Measurements from ENCODE around the gene GABRG2. TPM values are rescaled to one million over a fixed set of nuclear protein-coding genes. Genes with fewer than 3 reads are reported as not detected.
"Not testable (repeated sequence)": the region's sequence is repeated elsewhere in the genome, so short reads cannot be mapped to it uniquely, and the experiment has no call there.

The GABRG2 gene
- not detected for polyA plus RNA-seq (2013)

DNA sequence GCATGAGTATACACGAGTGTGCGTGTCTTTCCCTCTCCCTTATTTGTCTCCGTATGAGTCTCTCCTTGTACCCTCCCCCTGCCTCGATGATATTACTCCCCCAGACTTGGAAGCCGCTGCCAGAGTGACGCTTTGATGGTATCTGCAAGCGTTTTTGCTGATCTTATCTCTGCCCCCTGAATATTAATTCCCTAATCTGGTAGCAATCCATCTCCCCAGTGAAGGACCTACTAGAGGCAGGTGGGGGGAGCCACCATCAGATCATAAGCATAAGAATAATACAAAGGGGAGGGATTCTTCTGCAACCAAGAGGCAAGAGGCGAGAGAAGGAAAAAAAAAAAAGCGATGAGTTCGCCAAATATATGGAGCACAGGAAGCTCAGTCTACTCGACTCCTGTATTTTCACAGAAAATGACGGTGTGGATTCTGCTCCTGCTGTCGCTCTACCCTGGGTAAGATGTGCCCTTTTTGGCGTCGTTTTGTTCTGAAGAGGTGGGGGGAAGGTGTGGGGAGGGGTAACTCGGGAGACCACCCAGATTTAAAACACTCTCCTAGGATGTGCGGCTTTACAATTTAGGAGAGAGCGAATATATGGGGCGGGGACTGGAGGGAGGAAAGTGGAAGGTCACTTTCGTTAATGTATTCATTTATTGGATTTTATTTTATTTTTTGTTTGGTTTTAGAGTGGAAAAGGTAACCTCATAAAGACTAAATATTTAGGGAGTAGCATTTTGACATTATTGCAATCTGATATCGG is at the start of gene GABRG2:
TSS of gene GABRG2 (plus strand) at position 119 of the 757 bp plus-strand sequence. CDS start at position 346, 227 bp downstream.
- Histone ChIP-seq H3K27ac (ENCODE audit: insufficient read depth in 1 of 2, low read depth in 1 of 2, low read length in 2 of 2, poor library complexity in 1 of 2, severe bottlenecking in 2 of 2) (no peak within 1 kb of the TSS), H3K4me3 (ENCODE audit: control insufficient read depth in 1 of 7, extremely low read depth in 1 of 7, insufficient read depth in 4 of 7, low read depth in 2 of 7, low read length in 6 of 7) (no peak within 1 kb of the TSS), H3K4me1 (ENCODE audit: control extremely low read depth in 1 of 4, control insufficient read depth in 4 of 4, insufficient read depth in 4 of 4, low read length in 3 of 4) (no peaks in the 10 kb centered on the region), H3K36me3 (ENCODE audit: control insufficient read depth in 4 of 4, insufficient read depth in 4 of 4, low read length in 3 of 4) (no peaks in the 10 kb centered on the region), H3K9me3 (ENCODE audit: control extremely low read depth in 1 of 5, control insufficient read depth in 4 of 5, insufficient read depth in 2 of 5, low read depth in 1 of 5, low read length in 4 of 5) (peaks cover 0 to 4% (median 2%) of the 10 kb centered on the region in 5 experiments), H3K27me3 (replicated peaks in 2 of 5; ENCODE audit: control insufficient read depth in 4 of 5, insufficient read depth in 5 of 5, low read length in 4 of 5) (peaks cover 0 to 28% (median 20%) of the 10 kb centered on the region in 5 experiments)
- CTCF ChIA-PET = no interaction called here
- WGBS (ENCODE audit: insufficient coverage) = 5% methylated on average over 13 of the region's 21 CpGs
- no peak for DNase-seq
- POLR2A ChIA-PET = no interaction called here

DNA sequence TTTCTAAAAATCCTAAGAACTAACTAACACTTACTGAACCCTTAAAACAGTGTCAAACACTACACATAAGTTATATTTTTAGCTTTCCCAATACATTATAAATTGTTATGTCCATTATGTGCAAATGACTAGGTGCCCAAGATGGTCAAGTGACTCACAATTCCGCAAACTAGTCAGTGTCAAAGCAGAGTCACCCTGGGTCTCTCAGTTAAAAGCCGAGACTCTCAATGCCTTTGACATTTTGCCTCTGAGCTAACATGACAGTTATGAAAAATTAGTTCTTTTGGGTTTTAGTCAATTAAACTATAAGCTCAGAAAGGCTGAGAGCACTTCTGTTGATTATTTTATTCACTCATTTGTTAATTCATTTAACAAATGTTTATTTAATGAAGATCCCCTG is 42.3 kb upstream of the GABRG2 start:
- DNase-seq = no peak
- Histone ChIP-seq H3K4me1 (ENCODE audit: control extremely low read depth in 1 of 4, control insufficient read depth in 4 of 4, insufficient read depth in 4 of 4, low read length in 3 of 4) (no peaks in the 10 kb centered on the region), H3K36me3 (ENCODE audit: control insufficient read depth in 4 of 4, insufficient read depth in 4 of 4, low read length in 3 of 4) (no peaks in the 10 kb centered on the region), H3K4me3 (ENCODE audit: control insufficient read depth in 1 of 7, extremely low read depth in 1 of 7, insufficient read depth in 4 of 7, low read depth in 2 of 7, low read length in 6 of 7) (no peak overlapping the region), H3K27me3 (replicated peaks in 2 of 5; ENCODE audit: control insufficient read depth in 4 of 5, insufficient read depth in 5 of 5, low read length in 4 of 5) (no peaks in the 10 kb centered on the region), H3K9me3 (ENCODE audit: control extremely low read depth in 1 of 5, control insufficient read depth in 4 of 5, insufficient read depth in 2 of 5, low read depth in 1 of 5, low read length in 4 of 5) (peaks cover 0 to 2% (median 0%) of the 10 kb centered on the region in 5 experiments), H3K27ac (ENCODE audit: insufficient read depth in 1 of 2, low read depth in 1 of 2, low read length in 2 of 2, poor library complexity in 1 of 2, severe bottlenecking in 2 of 2) (no peak overlapping the region)
- CTCF ChIA-PET = no interaction called here
- POLR2A ChIA-PET = no interaction called here
- no CpG with 5 or more reads among the region's 2 CpGs for WGBS (ENCODE audit: insufficient coverage)

DNA sequence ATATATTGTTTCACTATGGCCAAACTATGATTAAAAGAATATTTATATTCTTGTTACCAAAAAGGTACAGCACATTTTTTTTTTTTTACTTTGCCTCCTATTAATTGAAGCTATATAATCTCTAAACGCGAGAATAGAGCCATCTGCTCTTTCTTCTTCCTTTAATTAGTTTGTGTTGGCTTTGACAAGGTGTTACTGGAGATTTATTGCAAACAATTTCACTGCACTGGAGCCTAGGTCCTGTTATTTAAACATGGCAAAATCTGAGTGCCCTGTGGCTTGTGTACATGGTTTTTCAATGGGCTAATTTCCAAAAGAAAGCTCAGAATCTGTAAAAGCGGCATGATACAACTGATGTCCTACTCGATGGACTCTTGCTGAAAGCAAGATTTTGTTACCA is 40.8 kb upstream of the GABRG2 start:
- Histone ChIP-seq H3K4me3 (ENCODE audit: control insufficient read depth in 1 of 7, extremely low read depth in 1 of 7, insufficient read depth in 4 of 7, low read depth in 2 of 7, low read length in 6 of 7) (no peak overlapping the region), H3K27me3 (replicated peaks in 2 of 5; ENCODE audit: control insufficient read depth in 4 of 5, insufficient read depth in 5 of 5, low read length in 4 of 5) (no peaks in the 10 kb centered on the region), H3K9me3 (ENCODE audit: control extremely low read depth in 1 of 5, control insufficient read depth in 4 of 5, insufficient read depth in 2 of 5, low read depth in 1 of 5, low read length in 4 of 5) (no peaks in the 10 kb centered on the region), H3K36me3 (ENCODE audit: control insufficient read depth in 4 of 4, insufficient read depth in 4 of 4, low read length in 3 of 4) (no peaks in the 10 kb centered on the region), H3K4me1 (ENCODE audit: control extremely low read depth in 1 of 4, control insufficient read depth in 4 of 4, insufficient read depth in 4 of 4, low read length in 3 of 4) (no peaks in the 10 kb centered on the region), H3K27ac (ENCODE audit: insufficient read depth in 1 of 2, low read depth in 1 of 2, low read length in 2 of 2, poor library complexity in 1 of 2, severe bottlenecking in 2 of 2) (no peak overlapping the region)
- WGBS (ENCODE audit: insufficient coverage) = no CpG with 5 or more reads among the region's 4 CpGs
- no peak for DNase-seq
- POLR2A ChIA-PET = no interaction called here
- CTCF ChIA-PET = no interaction called here

DNA sequence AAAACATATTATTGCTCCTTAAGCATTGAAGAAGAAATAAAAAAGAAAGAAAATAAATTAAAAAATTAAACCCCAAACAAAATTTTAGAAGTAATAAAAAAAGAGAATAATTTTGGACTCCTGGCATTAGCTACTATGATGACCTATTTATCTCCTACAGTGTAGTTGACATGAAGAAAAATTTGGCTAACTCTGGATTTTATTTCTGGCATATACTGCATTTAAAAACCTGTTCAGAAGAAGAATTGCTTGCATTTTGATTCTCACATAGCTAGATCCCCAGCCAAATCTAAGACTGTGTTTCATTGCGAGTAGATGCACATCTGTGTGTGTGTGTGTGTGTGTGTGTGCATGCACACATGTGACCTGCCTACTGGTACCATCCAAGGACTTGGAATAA is 30.1 kb upstream of the GABRG2 start:
- Histone ChIP-seq H3K4me1 (ENCODE audit: control extremely low read depth in 1 of 4, control insufficient read depth in 4 of 4, insufficient read depth in 4 of 4, low read length in 3 of 4) (no peaks in the 10 kb centered on the region), H3K9me3 (ENCODE audit: control extremely low read depth in 1 of 5, control insufficient read depth in 4 of 5, insufficient read depth in 2 of 5, low read depth in 1 of 5, low read length in 4 of 5) (no peaks in the 10 kb centered on the region), H3K36me3 (ENCODE audit: control insufficient read depth in 4 of 4, insufficient read depth in 4 of 4, low read length in 3 of 4) (no peaks in the 10 kb centered on the region), H3K27me3 (replicated peaks in 2 of 5; ENCODE audit: control insufficient read depth in 4 of 5, insufficient read depth in 5 of 5, low read length in 4 of 5) (no peaks in the 10 kb centered on the region), H3K4me3 (ENCODE audit: control insufficient read depth in 1 of 7, extremely low read depth in 1 of 7, insufficient read depth in 4 of 7, low read depth in 2 of 7, low read length in 6 of 7) (no peak overlapping the region), H3K27ac (ENCODE audit: insufficient read depth in 1 of 2, low read depth in 1 of 2, low read length in 2 of 2, poor library complexity in 1 of 2, severe bottlenecking in 2 of 2) (no peak overlapping the region)
- 100% methylated on average over 1 of the region's 1 CpG for WGBS (ENCODE audit: insufficient coverage)
- DNase-seq = no peak
- CTCF ChIA-PET = no interaction called here
- POLR2A ChIA-PET = no interaction called here

DNA sequence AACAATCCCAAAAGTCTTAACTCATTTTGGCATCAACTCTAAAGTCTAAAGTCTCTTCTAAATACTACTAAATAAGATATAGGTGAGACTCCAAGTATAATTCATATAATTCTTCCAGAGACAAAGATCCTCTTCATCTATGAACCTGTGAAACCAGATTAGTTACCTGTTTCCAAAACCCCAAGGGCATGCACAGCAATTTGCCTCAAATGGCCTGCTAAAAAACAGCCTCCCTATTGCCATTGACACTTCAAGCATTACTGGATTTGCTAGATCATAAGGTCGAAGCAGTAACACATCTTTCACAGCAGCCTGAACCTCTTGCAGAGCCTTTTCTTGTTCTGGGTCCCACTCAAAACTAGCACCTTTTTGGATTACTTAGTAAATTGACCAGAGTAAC is 20.3 kb upstream of the GABRG2 start:
- H3K27me3 ChIP-seq (replicated peaks in 2 of 5; ENCODE audit: control insufficient read depth in 4 of 5, insufficient read depth in 5 of 5, low read length in 4 of 5) = no peaks in the 10 kb centered on the region
- no peaks in the 10 kb centered on the region for H3K9me3 ChIP-seq (ENCODE audit: control extremely low read depth in 1 of 5, control insufficient read depth in 4 of 5, insufficient read depth in 2 of 5, low read depth in 1 of 5, low read length in 4 of 5)
- DNase-seq = no peak
- no peak overlapping the region for H3K27ac ChIP-seq (ENCODE audit: insufficient read depth in 1 of 2, low read depth in 1 of 2, low read length in 2 of 2, poor library complexity in 1 of 2, severe bottlenecking in 2 of 2)
- H3K4me1 ChIP-seq (ENCODE audit: control extremely low read depth in 1 of 4, control insufficient read depth in 4 of 4, insufficient read depth in 4 of 4, low read length in 3 of 4) = no peaks in the 10 kb centered on the region
- 67% methylated on average over 1 of the region's 1 CpG for WGBS (ENCODE audit: insufficient coverage)
- POLR2A ChIA-PET = interaction anchor here (0.7 kb wide), 1 partner anchor 234 kb away, joined by 4 read pairs; no protein-coding TSS in a partner anchor
- CTCF ChIA-PET = no interaction called here
- H3K36me3 ChIP-seq (ENCODE audit: control insufficient read depth in 4 of 4, insufficient read depth in 4 of 4, low read length in 3 of 4) = no peaks in the 10 kb centered on the region
- H3K4me3 ChIP-seq (ENCODE audit: control insufficient read depth in 1 of 7, extremely low read depth in 1 of 7, insufficient read depth in 4 of 7, low read depth in 2 of 7, low read length in 6 of 7) = no peak overlapping the region

DNA sequence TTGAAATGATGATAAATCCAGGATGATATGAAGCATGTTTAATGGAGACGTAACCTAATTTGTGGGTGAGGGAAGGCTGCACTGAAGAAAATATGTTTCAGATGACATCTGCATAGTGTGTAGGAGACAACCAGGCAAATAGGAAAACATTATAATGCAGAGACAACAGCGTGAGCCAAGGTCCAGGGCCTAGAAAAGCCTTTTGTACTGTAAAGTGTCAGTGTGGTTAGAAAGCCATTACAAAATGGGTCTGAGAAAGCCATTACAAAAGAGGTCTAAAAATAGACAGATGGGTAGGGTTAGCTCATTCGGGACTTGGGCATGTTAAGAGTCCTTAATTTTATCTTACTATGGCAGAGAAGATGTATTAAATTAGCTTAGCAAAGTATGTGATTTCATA is 14.9 kb upstream of the GABRG2 start:
- no peaks in the 10 kb centered on the region for H3K36me3 ChIP-seq (ENCODE audit: control insufficient read depth in 4 of 4, insufficient read depth in 4 of 4, low read length in 3 of 4)
- ChIA-PET POLR2A (no interaction called here), CTCF (no interaction called here)
- no peak for DNase-seq
- H3K4me3 ChIP-seq (ENCODE audit: control insufficient read depth in 1 of 7, extremely low read depth in 1 of 7, insufficient read depth in 4 of 7, low read depth in 2 of 7, low read length in 6 of 7) = no peak overlapping the region
- no peaks in the 10 kb centered on the region for H3K9me3 ChIP-seq (ENCODE audit: control extremely low read depth in 1 of 5, control insufficient read depth in 4 of 5, insufficient read depth in 2 of 5, low read depth in 1 of 5, low read length in 4 of 5)
- H3K27ac ChIP-seq (ENCODE audit: insufficient read depth in 1 of 2, low read depth in 1 of 2, low read length in 2 of 2, poor library complexity in 1 of 2, severe bottlenecking in 2 of 2) = no peak overlapping the region
- no peaks in the 10 kb centered on the region for H3K27me3 ChIP-seq (replicated peaks in 2 of 5; ENCODE audit: control insufficient read depth in 4 of 5, insufficient read depth in 5 of 5, low read length in 4 of 5)
- 86% methylated on average over 2 of the region's 3 CpGs for WGBS (ENCODE audit: insufficient coverage)
- no peaks in the 10 kb centered on the region for H3K4me1 ChIP-seq (ENCODE audit: control extremely low read depth in 1 of 4, control insufficient read depth in 4 of 4, insufficient read depth in 4 of 4, low read length in 3 of 4)

- H3K27me3 ChIP-seq (replicated peaks in 2 of 5; ENCODE audit: control insufficient read depth in 4 of 5, insufficient read depth in 5 of 5, low read length in 4 of 5); POLR2A ChIA-PET; H3K9me3 ChIP-seq (ENCODE audit: control extremely low read depth in 1 of 5, control insufficient read depth in 4 of 5, insufficient read depth in 2 of 5, low read depth in 1 of 5, low read length in 4 of 5); DNase-seq; H3K27ac ChIP-seq (ENCODE audit: insufficient read depth in 1 of 2, low read depth in 1 of 2, low read length in 2 of 2, poor library complexity in 1 of 2, severe bottlenecking in 2 of 2); H3K36me3 ChIP-seq (ENCODE audit: control insufficient read depth in 4 of 4, insufficient read depth in 4 of 4, low read length in 3 of 4); H3K4me1 ChIP-seq (ENCODE audit: control extremely low read depth in 1 of 4, control insufficient read depth in 4 of 4, insufficient read depth in 4 of 4, low read length in 3 of 4); H3K4me3 ChIP-seq (ENCODE audit: control insufficient read depth in 1 of 7, extremely low read depth in 1 of 7, insufficient read depth in 4 of 7, low read depth in 2 of 7, low read length in 6 of 7); CTCF ChIA-PET: not testable (repeated sequence)
- WGBS (ENCODE audit: insufficient coverage) = 100% methylated on average over 2 of the region's 4 CpGs
Observed at GRCh38 chr5:162055095-162055494, 12.5 kb upstream of the GABRG2 start.

Measured in common myeloid progenitor, CD34-positive (primary cell).